ENCODE data around the gene P2RY11.

DNA sequence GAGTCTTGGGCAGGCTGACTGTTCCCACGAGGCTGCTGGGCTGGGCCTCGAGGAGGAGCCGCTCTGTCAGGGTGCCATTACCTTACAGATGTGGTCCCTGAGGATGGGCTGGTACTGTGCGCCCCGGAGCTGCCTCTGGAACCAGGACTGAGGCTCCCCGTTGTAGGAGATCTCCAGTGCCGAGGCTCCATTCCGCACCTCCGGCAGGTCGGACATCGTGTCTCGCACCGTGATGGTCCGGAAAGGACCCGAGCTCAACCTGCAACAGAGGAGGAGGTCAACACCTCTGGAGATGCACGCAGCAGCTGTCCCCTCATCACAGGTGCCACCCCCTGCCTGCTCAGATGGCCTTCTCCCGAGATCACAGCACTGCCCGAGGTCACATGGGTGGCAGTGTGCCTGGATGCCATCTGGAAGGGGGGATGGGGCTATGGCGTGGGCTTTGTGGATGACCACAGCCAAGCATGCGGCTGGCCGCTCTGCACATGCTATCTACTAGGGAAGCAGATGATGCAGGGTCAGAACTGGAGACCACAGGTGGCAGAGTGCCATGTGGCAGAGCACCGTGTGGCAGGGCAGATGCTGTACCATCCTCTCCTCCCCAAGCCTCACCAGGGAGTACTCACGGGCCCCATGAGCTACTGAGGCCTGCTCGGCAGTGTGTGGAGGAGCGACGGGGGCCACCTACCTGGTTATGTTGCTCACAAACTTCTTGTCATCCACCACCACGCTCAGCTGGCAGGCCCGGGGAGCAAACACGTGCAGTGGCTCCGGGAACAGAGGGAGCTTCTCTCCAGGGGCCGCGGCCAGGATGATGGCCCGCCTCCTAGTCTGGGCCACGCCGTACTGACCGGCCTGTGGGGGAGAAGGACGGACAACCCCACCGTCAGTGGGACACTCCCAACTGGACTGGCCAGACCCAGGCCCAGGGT lies 26.5 kb downstream of the P2RY11 start:
- TF ChIP-seq ZNF8 (CRISPR knock-in tag; IDR thresholded peaks at IDR 0.05) (no peak), ZNF70 (CRISPR knock-in tag; IDR thresholded peaks at IDR 0.05) (no peak), CSDC2 (CRISPR knock-in tag; IDR thresholded peaks at IDR 0.05) (no peak), ESRRG (CRISPR knock-in tag; IDR thresholded peaks at IDR 0.05) (no peak), SNAI2 (CRISPR knock-in tag; IDR thresholded peaks at IDR 0.05) (no peak), PPARA (CRISPR knock-in tag; IDR thresholded peaks at IDR 0.05; ENCODE audit: borderline replicate concordance) (no peak), ARNTL (CRISPR knock-in tag; IDR thresholded peaks at IDR 0.05; ENCODE audit: borderline replicate concordance, low read depth) (no peak)
- TF ChIP-seq, protein P1, sequence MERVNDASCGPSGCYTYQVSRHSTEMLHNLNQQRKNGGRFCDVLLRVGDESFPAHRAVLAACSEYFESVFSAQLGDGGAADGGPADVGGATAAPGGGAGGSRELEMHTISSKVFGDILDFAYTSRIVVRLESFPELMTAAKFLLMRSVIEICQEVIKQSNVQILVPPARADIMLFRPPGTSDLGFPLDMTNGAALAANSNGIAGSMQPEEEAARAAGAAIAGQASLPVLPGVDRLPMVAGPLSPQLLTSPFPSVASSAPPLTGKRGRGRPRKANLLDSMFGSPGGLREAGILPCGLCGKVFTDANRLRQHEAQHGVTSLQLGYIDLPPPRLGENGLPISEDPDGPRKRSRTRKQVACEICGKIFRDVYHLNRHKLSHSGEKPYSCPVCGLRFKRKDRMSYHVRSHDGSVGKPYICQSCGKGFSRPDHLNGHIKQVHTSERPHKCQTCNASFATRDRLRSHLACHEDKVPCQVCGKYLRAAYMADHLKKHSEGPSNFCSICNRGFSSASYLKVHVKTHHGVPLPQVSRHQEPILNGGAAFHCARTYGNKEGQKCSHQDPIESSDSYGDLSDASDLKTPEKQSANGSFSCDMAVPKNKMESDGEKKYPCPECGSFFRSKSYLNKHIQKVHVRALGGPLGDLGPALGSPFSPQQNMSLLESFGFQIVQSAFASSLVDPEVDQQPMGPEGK (CRISPR knock-in tag; IDR thresholded peaks at IDR 0.05; ENCODE audit: borderline replicate concordance): no peak
- TF ChIP-seq, protein P2, sequence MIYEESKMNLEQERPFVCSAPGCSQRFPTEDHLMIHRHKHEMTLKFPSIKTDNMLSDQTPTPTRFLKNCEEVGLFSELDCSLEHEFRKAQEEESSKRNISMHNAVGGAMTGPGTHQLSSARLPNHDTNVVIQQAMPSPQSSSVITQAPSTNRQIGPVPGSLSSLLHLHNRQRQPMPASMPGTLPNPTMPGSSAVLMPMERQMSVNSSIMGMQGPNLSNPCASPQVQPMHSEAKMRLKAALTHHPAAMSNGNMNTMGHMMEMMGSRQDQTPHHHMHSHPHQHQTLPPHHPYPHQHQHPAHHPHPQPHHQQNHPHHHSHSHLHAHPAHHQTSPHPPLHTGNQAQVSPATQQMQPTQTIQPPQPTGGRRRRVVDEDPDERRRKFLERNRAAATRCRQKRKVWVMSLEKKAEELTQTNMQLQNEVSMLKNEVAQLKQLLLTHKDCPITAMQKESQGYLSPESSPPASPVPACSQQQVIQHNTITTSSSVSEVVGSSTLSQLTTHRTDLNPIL (CRISPR knock-in tag; IDR thresholded peaks at IDR 0.05; ENCODE audit: low read depth): no peak
- TF ChIP-seq, protein P3, sequence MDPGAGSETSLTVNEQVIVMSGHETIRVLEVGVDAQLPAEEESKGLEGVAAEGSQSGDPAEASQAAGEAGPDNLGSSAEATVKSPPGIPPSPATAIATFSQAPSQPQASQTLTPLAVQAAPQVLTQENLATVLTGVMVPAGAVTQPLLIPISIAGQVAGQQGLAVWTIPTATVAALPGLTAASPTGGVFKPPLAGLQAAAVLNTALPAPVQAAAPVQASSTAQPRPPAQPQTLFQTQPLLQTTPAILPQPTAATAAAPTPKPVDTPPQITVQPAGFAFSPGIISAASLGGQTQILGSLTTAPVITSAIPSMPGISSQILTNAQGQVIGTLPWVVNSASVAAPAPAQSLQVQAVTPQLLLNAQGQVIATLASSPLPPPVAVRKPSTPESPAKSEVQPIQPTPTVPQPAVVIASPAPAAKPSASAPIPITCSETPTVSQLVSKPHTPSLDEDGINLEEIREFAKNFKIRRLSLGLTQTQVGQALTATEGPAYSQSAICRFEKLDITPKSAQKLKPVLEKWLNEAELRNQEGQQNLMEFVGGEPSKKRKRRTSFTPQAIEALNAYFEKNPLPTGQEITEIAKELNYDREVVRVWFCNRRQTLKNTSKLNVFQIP (CRISPR knock-in tag; IDR thresholded peaks at IDR 0.05; ENCODE audit: borderline replicate concordance, low read depth): no peak
